Astrocyte (in vitro differentiated cells and primary cell): ENCODE results near the gene KRT25.

Experiments used
- EZH2 ChIP-seq: IDR thresholded peaks from 2 replicates; pipeline ENCODE4 v1.6.1; 2012; ENCODE audit warnings: mild to moderate bottlenecking, low read length, inconsistent platforms; ENCODE audit not compliant: insufficient read depth
- TF ChIP-seq, protein P1 (sequence below): IDR thresholded peaks from 2 replicates; pipeline ENCODE4 v1.5.1; 2011; ENCODE audit warnings: low read depth, mild to moderate bottlenecking, inconsistent platforms, low read length, moderate library complexity; ENCODE audit not compliant: insufficient read depth

DNA sequence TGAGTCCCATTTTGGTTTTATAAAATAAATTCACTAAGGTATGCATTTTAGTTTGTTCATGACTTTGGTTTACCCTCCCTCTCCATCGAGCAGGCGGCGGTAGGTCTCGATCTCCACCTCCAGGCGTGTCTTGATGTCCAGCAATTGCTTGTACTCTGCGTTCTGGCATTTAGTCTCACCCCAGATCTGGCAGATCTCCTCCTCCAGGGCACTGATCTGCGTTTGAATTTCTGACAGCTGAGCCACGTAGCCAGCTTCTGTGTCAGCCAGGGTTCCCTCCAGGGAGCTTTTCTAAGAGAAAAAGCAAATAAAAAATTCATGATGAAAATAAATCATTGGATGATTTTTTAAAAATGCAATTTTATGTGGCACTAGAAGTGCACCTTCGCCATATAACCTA lies 55.8 kb downstream of the KRT25 start:
- TF ChIP-seq, protein P1, sequence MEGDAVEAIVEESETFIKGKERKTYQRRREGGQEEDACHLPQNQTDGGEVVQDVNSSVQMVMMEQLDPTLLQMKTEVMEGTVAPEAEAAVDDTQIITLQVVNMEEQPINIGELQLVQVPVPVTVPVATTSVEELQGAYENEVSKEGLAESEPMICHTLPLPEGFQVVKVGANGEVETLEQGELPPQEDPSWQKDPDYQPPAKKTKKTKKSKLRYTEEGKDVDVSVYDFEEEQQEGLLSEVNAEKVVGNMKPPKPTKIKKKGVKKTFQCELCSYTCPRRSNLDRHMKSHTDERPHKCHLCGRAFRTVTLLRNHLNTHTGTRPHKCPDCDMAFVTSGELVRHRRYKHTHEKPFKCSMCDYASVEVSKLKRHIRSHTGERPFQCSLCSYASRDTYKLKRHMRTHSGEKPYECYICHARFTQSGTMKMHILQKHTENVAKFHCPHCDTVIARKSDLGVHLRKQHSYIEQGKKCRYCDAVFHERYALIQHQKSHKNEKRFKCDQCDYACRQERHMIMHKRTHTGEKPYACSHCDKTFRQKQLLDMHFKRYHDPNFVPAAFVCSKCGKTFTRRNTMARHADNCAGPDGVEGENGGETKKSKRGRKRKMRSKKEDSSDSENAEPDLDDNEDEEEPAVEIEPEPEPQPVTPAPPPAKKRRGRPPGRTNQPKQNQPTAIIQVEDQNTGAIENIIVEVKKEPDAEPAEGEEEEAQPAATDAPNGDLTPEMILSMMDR = no peak
- TF ChIP-seq EZH2 = no peak
